Measurements from ENCODE around the gene BLOC1S3. TPM values are rescaled to one million over a fixed set of nuclear protein-coding genes. Genes with fewer than 3 reads are reported as not detected.

The BLOC1S3 gene
- total and polyA plus RNA-seq, 4 donors = 2.9 to 12.2 (median 6.4) TPM

DNA sequence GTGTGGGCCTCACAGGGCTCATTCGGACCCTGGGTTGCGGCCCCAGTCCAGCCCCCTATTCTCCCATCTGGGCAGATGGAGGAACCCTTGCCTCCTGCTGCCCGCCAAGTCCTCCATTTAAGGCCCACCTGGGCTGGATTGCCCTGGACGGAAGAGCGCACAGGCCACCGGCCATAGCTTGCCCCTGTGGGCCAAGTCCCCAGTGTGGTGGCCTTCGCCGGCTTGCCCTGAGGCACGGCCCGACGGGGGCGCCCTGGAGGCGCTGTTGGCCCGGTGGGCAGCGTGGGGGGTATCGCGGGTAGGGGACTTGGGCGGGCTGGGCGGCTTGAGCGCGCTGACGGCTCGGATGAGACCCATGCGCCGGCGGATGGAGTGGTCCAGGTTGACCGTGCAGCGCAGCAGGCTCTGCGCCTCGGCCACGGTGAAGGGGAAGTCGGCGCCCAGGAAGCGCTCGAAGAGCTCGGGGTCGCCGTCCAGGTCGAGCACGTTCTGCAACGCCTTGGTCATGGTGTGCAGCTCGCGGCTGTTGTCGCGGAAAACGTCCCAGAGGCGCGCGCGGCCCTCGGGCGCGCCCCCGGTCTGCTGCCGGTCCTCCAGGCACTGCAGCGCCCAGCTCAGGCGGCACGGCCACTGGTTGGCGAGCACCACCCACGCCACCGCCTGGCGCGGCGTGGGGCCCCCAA, 26.6 kb upstream of the BLOC1S3 start:
- intact Hi-C loops (cut with DNase I) = no loop called here
- Histone ChIP-seq H3K36me3 (ENCODE audit: control insufficient read depth in 1 of 2, insufficient read depth in 2 of 2, low read length in 1 of 2) (no peaks in the 10 kb centered on the region), H3K27me3 (ENCODE audit: control insufficient read depth in 1 of 2, insufficient read depth in 2 of 2, low read length in 1 of 2) (no peaks in the 10 kb centered on the region), H3K27ac (ENCODE audit: low read depth in 1 of 2, low read length in 2 of 2) (no peak overlapping the region), H3K9me3 (ENCODE audit: control insufficient read depth, low read length) (no peaks in the 10 kb centered on the region), H3K4me1 (ENCODE audit: control insufficient read depth in 1 of 2, insufficient read depth in 2 of 2, low read length in 2 of 2) (no peaks in the 10 kb centered on the region), H3K4me3 (ENCODE audit: low read length in 2 of 2) (no peak overlapping the region)
- ATAC-seq (ENCODE audit: low FRiP score) (no peak), DNase-seq (no peak)
- 9 to 11% methylated on average over 61 to 64 of the region's 64 CpGs for WGBS, 2 donors

DNA sequence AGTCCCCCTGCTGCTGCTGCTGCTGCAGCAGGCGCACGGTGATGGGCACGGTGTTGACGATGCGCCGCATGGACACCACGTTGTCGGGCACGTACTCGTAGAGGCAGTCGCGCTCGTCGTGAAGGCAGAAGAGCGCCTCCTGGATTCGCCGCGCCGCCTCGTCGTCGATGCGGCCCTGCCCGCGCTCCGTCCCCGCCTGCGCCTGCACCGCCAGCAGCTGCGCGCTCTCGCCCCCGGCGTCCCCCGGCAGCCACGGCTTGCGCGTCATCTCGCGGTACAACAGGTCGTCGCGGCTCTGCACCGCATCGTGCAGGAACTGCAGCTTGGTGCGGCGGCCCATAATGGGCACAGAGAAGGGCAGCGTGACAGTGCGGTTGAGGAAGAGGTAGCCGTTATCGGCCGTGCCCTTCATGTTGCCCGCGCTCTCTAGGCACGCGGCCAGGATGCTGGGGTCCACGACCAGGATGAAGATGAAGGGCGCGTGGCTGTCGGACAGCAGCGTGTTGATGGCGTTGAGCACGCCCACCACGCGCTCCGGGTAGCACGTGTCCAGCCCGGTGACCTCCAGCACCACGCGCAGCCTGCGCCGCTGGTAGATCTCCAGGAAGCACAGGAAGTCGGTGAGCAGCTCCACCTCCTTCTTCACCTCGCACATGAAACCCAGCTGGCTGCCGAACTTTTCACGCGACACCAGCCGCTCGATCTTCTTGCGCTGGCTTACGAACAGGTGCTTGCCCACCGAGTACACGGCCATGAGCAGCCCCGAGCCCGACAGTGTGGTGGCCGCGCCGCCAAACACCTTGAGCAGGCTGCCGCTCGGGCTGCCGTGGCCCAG, 25.9 kb upstream of the BLOC1S3 start:
- no peaks in the 10 kb centered on the region for H3K36me3 ChIP-seq (ENCODE audit: control insufficient read depth in 1 of 2, insufficient read depth in 2 of 2, low read length in 1 of 2)
- intact Hi-C loops (cut with DNase I) = no loop called here
- H3K27ac ChIP-seq (ENCODE audit: low read depth in 1 of 2, low read length in 2 of 2) = no peak overlapping the region
- H3K4me3 ChIP-seq (ENCODE audit: low read length in 2 of 2) = no peak overlapping the region
- H3K27me3 ChIP-seq (ENCODE audit: control insufficient read depth in 1 of 2, insufficient read depth in 2 of 2, low read length in 1 of 2) = no peaks in the 10 kb centered on the region
- WGBS, 2 donors = 3% methylated on average over 91 of the region's 91 CpGs
- ATAC-seq (ENCODE audit: low FRiP score) (peak; percentile 6), DNase-seq (no peak)
- no peaks in the 10 kb centered on the region for H3K9me3 ChIP-seq (ENCODE audit: control insufficient read depth, low read length)
- no peaks in the 10 kb centered on the region for H3K4me1 ChIP-seq (ENCODE audit: control insufficient read depth in 1 of 2, insufficient read depth in 2 of 2, low read length in 2 of 2)

DNA sequence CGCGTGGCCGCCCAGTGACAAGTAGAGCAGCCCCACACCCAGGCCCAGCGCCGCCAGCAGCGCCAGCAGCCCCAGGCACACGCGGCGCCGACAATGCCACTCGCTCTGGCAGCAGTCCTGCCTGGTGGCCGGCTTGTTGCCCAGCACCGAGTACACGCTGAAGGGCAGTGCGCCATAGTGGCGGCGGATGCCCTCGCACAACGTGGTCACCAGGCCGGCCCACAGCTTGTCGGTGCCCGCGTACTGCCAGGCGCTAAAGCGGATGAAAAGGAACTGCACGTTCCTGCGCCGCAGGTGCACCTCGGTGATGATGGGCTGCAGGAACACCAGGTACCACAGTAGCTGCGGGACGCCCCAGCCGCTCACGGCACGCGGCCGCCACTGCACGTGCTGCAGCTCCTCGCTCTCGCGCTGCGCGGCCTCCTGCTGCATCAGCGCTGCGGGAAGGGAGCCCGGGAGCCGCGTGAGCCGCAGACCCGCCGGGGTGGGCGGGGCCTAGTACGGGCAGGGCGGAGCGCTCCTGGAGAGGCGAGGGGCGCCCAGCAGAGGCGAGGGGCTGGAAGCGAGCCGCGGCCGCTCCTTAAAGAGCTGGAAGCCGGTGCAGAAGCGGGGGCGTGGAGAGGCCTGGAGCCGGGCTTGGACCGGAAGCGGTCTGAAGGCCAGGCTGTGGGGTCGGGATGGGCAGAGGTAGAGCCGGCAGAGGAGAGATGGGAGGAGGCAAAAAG, 25.1 kb upstream of the BLOC1S3 start:
- Histone ChIP-seq H3K36me3 (ENCODE audit: control insufficient read depth in 1 of 2, insufficient read depth in 2 of 2, low read length in 1 of 2) (no peaks in the 10 kb centered on the region), H3K27ac (ENCODE audit: low read depth in 1 of 2, low read length in 2 of 2) (no peak overlapping the region), H3K27me3 (ENCODE audit: control insufficient read depth in 1 of 2, insufficient read depth in 2 of 2, low read length in 1 of 2) (no peaks in the 10 kb centered on the region), H3K4me3 (ENCODE audit: low read length in 2 of 2) (no peak overlapping the region), H3K4me1 (ENCODE audit: control insufficient read depth in 1 of 2, insufficient read depth in 2 of 2, low read length in 2 of 2) (no peaks in the 10 kb centered on the region), H3K9me3 (ENCODE audit: control insufficient read depth, low read length) (no peaks in the 10 kb centered on the region)
- ATAC-seq (ENCODE audit: low FRiP score) (peak; percentile 26), DNase-seq (peak in 1 of 2 donors; percentile 78)
- 1% methylated on average over 65 to 69 of the region's 69 CpGs for WGBS, 2 donors
- intact Hi-C loops (cut with DNase I) = no loop called here

DNA sequence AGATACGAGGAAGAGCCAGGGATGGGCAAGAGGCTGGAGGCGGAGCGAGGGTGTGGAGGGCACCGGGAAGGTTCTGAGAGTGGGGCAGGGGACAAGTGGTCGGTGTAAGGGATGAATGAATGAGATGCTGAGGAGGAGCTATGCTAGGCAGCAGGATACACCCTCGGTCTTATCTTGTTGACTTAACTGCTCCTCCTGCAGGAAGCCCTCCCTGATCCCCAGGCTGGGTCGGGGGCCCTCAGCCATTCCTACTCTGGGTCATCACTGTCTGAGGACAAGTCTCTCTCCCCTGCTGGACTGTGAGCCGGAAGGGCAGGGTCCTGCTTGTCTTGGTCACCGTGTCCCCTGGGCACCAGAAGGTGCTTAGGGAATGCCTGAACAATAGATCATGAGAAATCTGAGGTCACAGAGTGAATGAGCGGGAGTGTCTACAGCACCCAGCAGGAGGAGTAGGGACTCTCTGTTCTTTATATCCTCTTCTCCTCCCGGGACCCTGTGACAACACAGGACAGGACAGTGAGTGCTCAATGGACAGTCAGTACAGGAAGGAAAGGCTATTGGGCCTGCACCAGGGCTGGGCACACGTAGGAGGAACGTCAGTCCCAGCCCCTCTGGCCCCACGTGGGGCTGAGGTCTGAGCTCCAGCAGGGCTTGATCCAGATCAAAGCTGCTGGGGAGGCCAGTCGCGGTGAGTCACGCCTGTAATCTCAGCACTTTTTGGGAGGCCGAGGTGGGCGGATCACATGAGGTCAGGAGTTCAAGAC, 24.3 kb upstream of the BLOC1S3 start:
- Histone ChIP-seq H3K4me3 (ENCODE audit: low read length in 2 of 2) (no peak overlapping the region), H3K27me3 (ENCODE audit: control insufficient read depth in 1 of 2, insufficient read depth in 2 of 2, low read length in 1 of 2) (no peaks in the 10 kb centered on the region), H3K4me1 (ENCODE audit: control insufficient read depth in 1 of 2, insufficient read depth in 2 of 2, low read length in 2 of 2) (no peaks in the 10 kb centered on the region), H3K27ac (ENCODE audit: low read depth in 1 of 2, low read length in 2 of 2) (no peak overlapping the region), H3K9me3 (ENCODE audit: control insufficient read depth, low read length) (no peaks in the 10 kb centered on the region), H3K36me3 (ENCODE audit: control insufficient read depth in 1 of 2, insufficient read depth in 2 of 2, low read length in 1 of 2) (no peaks in the 10 kb centered on the region)
- DNase-seq = peak in 1 of 2 donors; percentile 73
- intact Hi-C loops (cut with DNase I) = no loop called here
- no peak for ATAC-seq (ENCODE audit: low FRiP score)
- 60 to 61% methylated on average over 19 of the region's 19 CpGs for WGBS, 2 donors

DNA sequence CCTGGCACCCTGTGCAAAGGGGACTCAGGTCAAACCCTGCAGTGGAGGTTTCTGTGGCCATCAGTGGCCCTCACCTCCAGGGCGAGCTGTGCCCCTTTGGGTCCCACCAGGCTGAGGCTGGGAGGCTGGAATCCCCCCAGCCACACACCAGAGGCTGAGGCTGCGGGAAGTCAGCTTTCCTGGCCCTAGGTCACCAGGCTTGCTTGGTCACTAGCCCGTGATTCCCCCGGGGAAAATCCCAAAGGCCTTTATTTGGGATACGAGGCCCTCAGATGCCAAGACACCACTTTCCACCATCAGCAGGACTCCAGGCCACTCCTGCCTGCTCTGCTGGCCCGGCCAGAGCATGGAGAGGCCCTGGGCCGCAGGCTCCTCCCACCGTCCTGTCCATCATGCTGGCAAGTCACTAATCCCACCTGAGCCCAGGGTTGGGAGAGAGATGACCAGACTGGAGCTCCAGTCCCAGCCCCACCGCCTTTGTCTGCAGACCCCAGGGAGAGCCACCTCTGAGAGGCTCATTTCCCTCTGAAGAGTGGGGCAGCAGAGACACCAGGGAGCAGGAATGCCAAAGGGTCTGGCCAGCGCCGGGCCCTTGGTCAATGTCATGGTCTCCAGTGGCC, 22.5 kb upstream of the BLOC1S3 start:
- Histone ChIP-seq H3K9me3 (ENCODE audit: control insufficient read depth, low read length) (no peaks in the 10 kb centered on the region), H3K4me3 (ENCODE audit: low read length in 2 of 2) (no peak overlapping the region), H3K27ac (ENCODE audit: low read depth in 1 of 2, low read length in 2 of 2) (no peak overlapping the region), H3K4me1 (ENCODE audit: control insufficient read depth in 1 of 2, insufficient read depth in 2 of 2, low read length in 2 of 2) (no peaks in the 10 kb centered on the region), H3K27me3 (ENCODE audit: control insufficient read depth in 1 of 2, insufficient read depth in 2 of 2, low read length in 1 of 2) (no peaks in the 10 kb centered on the region), H3K36me3 (ENCODE audit: control insufficient read depth in 1 of 2, insufficient read depth in 2 of 2, low read length in 1 of 2) (no peaks in the 10 kb centered on the region)
- WGBS, 2 donors = 65 to 68% methylated on average over 11 of the region's 11 CpGs
- intact Hi-C loops (cut with DNase I) = no loop called here
- no peak for DNase-seq
- no peak for ATAC-seq (ENCODE audit: low FRiP score)

DNA sequence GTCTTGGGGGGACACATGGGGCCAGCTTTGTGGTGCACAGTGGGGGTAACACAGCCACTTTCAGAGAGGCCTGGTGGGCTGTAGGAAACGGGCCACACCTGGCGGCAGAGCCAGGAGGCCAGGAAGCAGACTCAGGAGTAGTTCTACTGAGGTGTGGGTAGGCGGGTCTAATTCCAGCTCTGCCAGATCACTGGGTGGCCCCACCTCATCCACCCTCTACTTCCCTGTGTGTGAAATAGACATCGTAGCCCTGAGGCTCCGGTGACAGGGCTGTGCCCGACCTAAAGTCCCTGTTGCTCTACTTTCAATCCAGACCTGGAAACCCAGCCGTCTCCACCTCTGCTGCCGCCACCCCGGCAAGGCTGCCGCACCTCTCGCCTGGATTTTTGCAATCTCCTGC, 21.8 kb upstream of the BLOC1S3 start:
- Histone ChIP-seq H3K4me1 (ENCODE audit: control insufficient read depth in 1 of 2, insufficient read depth in 2 of 2, low read length in 2 of 2) (no peaks in the 10 kb centered on the region), H3K27ac (ENCODE audit: low read depth in 1 of 2, low read length in 2 of 2) (no peak overlapping the region), H3K36me3 (ENCODE audit: control insufficient read depth in 1 of 2, insufficient read depth in 2 of 2, low read length in 1 of 2) (no peaks in the 10 kb centered on the region), H3K4me3 (ENCODE audit: low read length in 2 of 2) (no peak overlapping the region), H3K9me3 (ENCODE audit: control insufficient read depth, low read length) (no peaks in the 10 kb centered on the region), H3K27me3 (ENCODE audit: control insufficient read depth in 1 of 2, insufficient read depth in 2 of 2, low read length in 1 of 2) (no peaks in the 10 kb centered on the region)
- ATAC-seq (ENCODE audit: low FRiP score) (no peak), DNase-seq (no peak)
- intact Hi-C loops (cut with DNase I) = no loop called here
- WGBS, 2 donors = 76 to 77% methylated on average over 11 of the region's 11 CpGs

DNA sequence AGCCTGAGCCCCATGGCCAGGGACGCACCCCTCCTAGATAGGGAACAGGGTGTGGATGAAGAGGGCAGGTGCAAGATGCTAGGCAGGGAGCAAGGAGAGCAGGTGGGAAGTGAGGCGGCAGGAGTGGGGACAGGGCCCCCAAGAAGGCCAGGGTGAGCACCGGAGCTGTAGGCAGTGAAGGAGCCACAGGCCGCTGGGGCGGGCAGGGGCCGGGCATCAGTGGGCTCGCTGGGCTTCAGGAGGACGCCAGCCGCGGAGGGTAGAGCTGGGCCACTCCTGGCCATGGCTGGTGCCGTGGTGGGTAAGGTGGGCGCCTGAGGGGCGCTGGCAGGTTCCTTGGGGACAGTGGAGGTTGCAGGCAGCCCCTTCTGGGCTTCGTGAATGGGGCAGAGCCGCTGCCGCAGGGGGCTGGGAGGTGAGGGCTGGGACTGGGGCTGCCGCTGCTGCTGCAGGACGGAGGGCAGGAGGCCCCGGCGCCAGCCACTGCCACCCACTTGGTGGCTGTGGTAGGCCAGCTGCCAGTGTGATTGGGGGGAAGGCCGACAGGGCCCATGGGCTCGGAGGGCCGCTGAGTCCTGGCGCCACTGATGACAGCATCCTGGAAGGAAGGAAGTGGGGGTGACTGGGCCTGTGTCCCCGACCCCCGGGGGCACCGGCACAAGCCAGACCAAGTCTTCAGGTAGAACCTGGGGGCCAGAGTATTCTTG, 19.9 kb upstream of the BLOC1S3 start:
- H3K9me3 ChIP-seq (ENCODE audit: control insufficient read depth, low read length) = no peaks in the 10 kb centered on the region
- DNase-seq = no peak
- ATAC-seq (ENCODE audit: low FRiP score) = no peak
- H3K27me3 ChIP-seq (ENCODE audit: control insufficient read depth in 1 of 2, insufficient read depth in 2 of 2, low read length in 1 of 2) = no peaks in the 10 kb centered on the region
- H3K27ac ChIP-seq (ENCODE audit: low read depth in 1 of 2, low read length in 2 of 2) = no peak overlapping the region
- 73 to 75% methylated on average over 24 to 27 of the region's 27 CpGs for WGBS, 2 donors
- H3K4me1 ChIP-seq (ENCODE audit: control insufficient read depth in 1 of 2, insufficient read depth in 2 of 2, low read length in 2 of 2) = no peaks in the 10 kb centered on the region
- intact Hi-C loops (cut with DNase I) = no loop called here
- no peaks in the 10 kb centered on the region for H3K36me3 ChIP-seq (ENCODE audit: control insufficient read depth in 1 of 2, insufficient read depth in 2 of 2, low read length in 1 of 2)
- H3K4me3 ChIP-seq (ENCODE audit: low read length in 2 of 2) = no peak overlapping the region

All from aorta (tissue), 5 donors.